IMR-90 (cell line): ENCODE data around the gene PPP1R37. TPM values are rescaled to one million over a fixed set of nuclear protein-coding genes. Genes with fewer than 3 reads are reported as not detected.

ENCODE experiments used
- ATAC-seq: fragments of 200-7000 bp; cut with Tn5 transposase; 2 replicates; pipeline ENCODE4 v1.9.1; 2020; ENCODE audit warnings: low read depth, mild to moderate bottlenecking, moderate library complexity
- BruUV-seq: library from RNA; stranded (reverse); fragments of 400-500 nt; replicated peaks from 2 replicates; lab custom pipeline; 2021; lab: Mats Ljungman, UMichigan
- CTCF ChIA-PET: fragments of 300-600 bp; formaldehyde crosslinking; extraction: SDS; loops from one replicate; lab custom pipeline; 2021; ENCODE audit warnings: antibody characterized with exemption; lab: Yijun Ruan, JAX
- POLR2A ChIA-PET: fragments of 300-600 bp; sonication (Branson Sonifier 250); formaldehyde crosslinking; loops from one replicate; lab custom pipeline; 2022; ENCODE audit warnings: antibody characterized with exemption; ENCODE audit not compliant: unreplicated experiment; lab: Charles Lee
- DNase-seq: peaks from one replicate; pipeline ENCODE4 v3.0.0; 2013
- H2AFZ ChIP-seq: replicated peaks from 2 replicates; pipeline ENCODE3; 2013; ENCODE audit warnings: low read length, mild to moderate bottlenecking; ENCODE audit not compliant: poor library complexity
- H2AK5ac ChIP-seq: 2 replicates; pipeline ENCODE4 v1.6.1; 2013; ENCODE audit warnings: low read depth, low read length, inconsistent platforms
- H2AK9ac ChIP-seq: replicated peaks from 2 replicates; pipeline ENCODE3; 2013; ENCODE audit warnings: mild to moderate bottlenecking, low read depth, low read length, moderate library complexity; ENCODE audit not compliant: poor library complexity
- H2BK120ac ChIP-seq: 2 replicates; pipeline ENCODE4 v1.6.1; 2013; ENCODE audit warnings: low read depth, low read length, inconsistent platforms
- H2BK15ac ChIP-seq: 3 replicates; pipeline ENCODE4 v1.6.1; 2013; ENCODE audit warnings: low read depth, low read length, inconsistent platforms
- H2BK20ac ChIP-seq: 2 replicates; pipeline ENCODE4 v1.6.1; 2013; ENCODE audit warnings: low read depth, mild to moderate bottlenecking, inconsistent platforms, low read length, moderate library complexity
- H2BK5ac ChIP-seq: 2 replicates; pipeline ENCODE4 v1.6.1; 2013; ENCODE audit warnings: mild to moderate bottlenecking, low read depth, low read length, inconsistent platforms; ENCODE audit not compliant: poor library complexity, severe bottlenecking
- H3K14ac ChIP-seq: replicated peaks from 2 replicates; pipeline ENCODE4 v1.6.1; 2013; ENCODE audit warnings: low read depth, low read length, inconsistent platforms
- H3K18ac ChIP-seq: 2 replicates; pipeline ENCODE4 v1.6.1; 2013; ENCODE audit warnings: low read depth, low read length, control low read depth
- H3K23ac ChIP-seq: 2 replicates; pipeline ENCODE4 v1.6.1; 2013; ENCODE audit warnings: low read depth, low read length, inconsistent platforms
- H3K27ac ChIP-seq: 2 replicates; pipeline ENCODE4 v1.5.1; 2013; ENCODE audit warnings: mild to moderate bottlenecking, control low read depth, low read length; ENCODE audit not compliant: insufficient read depth
- H3K27me3 ChIP-seq: 2 replicates; pipeline ENCODE4 v1.6.1; 2013; ENCODE audit warnings: low read length; ENCODE audit not compliant: control insufficient read depth, insufficient read depth
- H3K36me3 ChIP-seq: 2 replicates; pipeline ENCODE4 v1.6.1; 2013; ENCODE audit warnings: low read length, mixed read lengths; ENCODE audit not compliant: control insufficient read depth, insufficient read depth
- H3K4ac ChIP-seq: 2 replicates; pipeline ENCODE4 v1.6.1; 2013; ENCODE audit warnings: low read depth, low read length, inconsistent platforms
- H3K4me1 ChIP-seq: 2 replicates; pipeline ENCODE4 v1.6.1; 2013; ENCODE audit warnings: low read length, mixed read lengths; ENCODE audit not compliant: control insufficient read depth, insufficient read depth
- H3K4me2 ChIP-seq: 2 replicates; pipeline ENCODE4 v1.6.1; 2013; ENCODE audit warnings: low read depth, mild to moderate bottlenecking, control low read depth, low read length, moderate library complexity
- H3K4me3 ChIP-seq: 2 replicates; pipeline ENCODE4 v1.5.1; 2013; ENCODE audit warnings: low read depth, mild to moderate bottlenecking, control low read depth, low read length, moderate library complexity; ENCODE audit not compliant: insufficient read depth
- H3K56ac ChIP-seq: 2 replicates; pipeline ENCODE4 v1.6.1; 2013; ENCODE audit warnings: low read length, inconsistent platforms; ENCODE audit not compliant: insufficient read depth; ENCODE audit errors: extremely low read depth
- H3K79me1 ChIP-seq, 2 experiments: 2 replicates each; pipeline ENCODE4 v1.6.1; 2013; ENCODE audit warnings: low read length in 2 of 2, inconsistent platforms in 1 of 2, low read depth in 1 of 2
- H3K9ac ChIP-seq: 2 replicates; pipeline ENCODE4 v1.6.1; 2013; ENCODE audit warnings: low read depth, low read length, control low read depth
- H3K9me1 ChIP-seq: 2 replicates; pipeline ENCODE4 v1.6.1; 2013; ENCODE audit warnings: low read length, inconsistent platforms; ENCODE audit not compliant: insufficient read depth
- H3K9me3 ChIP-seq: 2 replicates; pipeline ENCODE4 v1.6.1; 2013; ENCODE audit warnings: low read length; ENCODE audit not compliant: control insufficient read depth, insufficient read depth
- H4K20me1 ChIP-seq: 2 replicates; pipeline ENCODE4 v1.6.1; 2013; ENCODE audit warnings: low read length, inconsistent platforms; ENCODE audit not compliant: insufficient read depth
- H4K5ac ChIP-seq: 2 replicates; pipeline ENCODE4 v1.6.1; 2013; ENCODE audit warnings: mild to moderate bottlenecking, low read depth, low read length, control low read depth
- H4K8ac ChIP-seq, 2 experiments: 2 replicates each; pipeline ENCODE4 v1.6.1; 2013; ENCODE audit warnings: low read depth in 2 of 2, low read length in 2 of 2, control low read depth in 1 of 2, inconsistent platforms in 1 of 2
- H4K91ac ChIP-seq: 2 replicates; pipeline ENCODE4 v1.6.1; 2013; ENCODE audit warnings: low read depth, low read length, inconsistent platforms; ENCODE audit not compliant: insufficient read depth
- BHLHE40 ChIP-seq: fragments of 150-350 bp; IDR thresholded peaks from 2 replicates; pipeline ENCODE4 v1.6.1; 2016; ENCODE audit warnings: mild to moderate bottlenecking, low read depth, low read length
- CEBPB ChIP-seq: IDR thresholded peaks from 2 replicates; pipeline ENCODE4 v1.6.1; 2012; ENCODE audit warnings: low read depth, low read length, improper control_type of control experiment
- CHD1 ChIP-seq: IDR thresholded peaks from 2 replicates; pipeline ENCODE4 v1.6.1; 2012; ENCODE audit warnings: low read depth, low read length, improper control_type of control experiment
- CTCF ChIP-seq: conservative IDR thresholded peaks from 2 replicates; pipeline ENCODE4 v1.5.1; 2012; ENCODE audit warnings: mild to moderate bottlenecking, low read depth, low read length, improper control_type of control experiment
- ELK1 ChIP-seq: fragments of 150-350 bp; IDR thresholded peaks from 2 replicates; pipeline ENCODE4 v1.6.1; 2016; ENCODE audit warnings: low read depth, mild to moderate bottlenecking, low read length, moderate library complexity, borderline replicate concordance
- FOS ChIP-seq: fragments of 150-350 bp; IDR thresholded peaks from 2 replicates; pipeline ENCODE4 v1.6.1; 2016; ENCODE audit warnings: low read depth, low read length
- MAZ ChIP-seq: IDR thresholded peaks from 2 replicates; pipeline ENCODE4 v1.6.1; 2012; ENCODE audit warnings: low read depth, mild to moderate bottlenecking, low read length, improper control_type of control experiment, moderate library complexity, borderline replicate concordance
- MXI1 ChIP-seq: IDR thresholded peaks from 2 replicates; pipeline ENCODE4 v1.6.1; 2012; ENCODE audit warnings: low read depth, mild to moderate bottlenecking, low read length, moderate library complexity, borderline replicate concordance
- NFE2L2 ChIP-seq: fragments of 150-350 bp; IDR thresholded peaks from 2 replicates; pipeline ENCODE4 v1.6.1; 2016; ENCODE audit warnings: low read depth, mild to moderate bottlenecking, low read length
- POLR2A ChIP-seq: IDR thresholded peaks from 2 replicates; pipeline ENCODE4 v1.6.1; 2012; ENCODE audit warnings: mild to moderate bottlenecking, low read depth, low read length
- RAD21 ChIP-seq: IDR thresholded peaks from 2 replicates; pipeline ENCODE4 v1.6.1; 2012; ENCODE audit warnings: low read length, improper control_type of control experiment
- RCOR1 ChIP-seq: IDR thresholded peaks from 2 replicates; pipeline ENCODE4 v1.6.1; 2012; ENCODE audit warnings: mild to moderate bottlenecking, low read length, improper control_type of control experiment; ENCODE audit not compliant: insufficient replicate concordance
- RFX5 ChIP-seq: IDR thresholded peaks from 2 replicates; pipeline ENCODE4 v1.8.0; 2012; ENCODE audit warnings: low read depth, mild to moderate bottlenecking, low read length, moderate library complexity
- SMC3 ChIP-seq: fragments of 150-350 bp; IDR thresholded peaks from 2 replicates; pipeline ENCODE4 v1.6.1; 2016; ENCODE audit warnings: low read depth, mild to moderate bottlenecking, antibody characterized with exemption, low read length, moderate library complexity
- USF2 ChIP-seq: fragments of 150-350 bp; IDR thresholded peaks from 2 replicates; pipeline ENCODE4 v1.6.1; 2017; ENCODE audit warnings: mild to moderate bottlenecking, antibody characterized with exemption, low read length, low read depth
- WGBS, 2 experiments: methylation state at CpG; one replicate each; pipeline versions ENCODE4 v1.1.5 to v1.1.7; 2013; ENCODE audit warnings: missing lambda C conversion rate in 2 of 2; ENCODE audit not compliant: insufficient read length in 1 of 2; ENCODE audit errors: extremely low coverage in 2 of 2; 5-methylcytosine and 5-hydroxymethylcytosine counted together
- dilution Hi-C: fragments of 300-500 bp; cut with HindIII; formaldehyde crosslinking; loops from one replicate; pipeline ENCODE4 v1.14.3; 2018; ENCODE audit warnings: low sequenced_read_pairs; ENCODE audit not compliant: unreplicated experiment
- in situ Hi-C: fragments of 300-500 bp; cut with MboI; formaldehyde crosslinking; loops from 3 replicates; pipeline ENCODE4 v1.14.3; 2019; ENCODE audit warnings: low sequenced_read_pairs, inconsistent platforms, mixed read lengths
- intact Hi-C: fragments of 100-400 bp; cut with micrococcal nuclease; formaldehyde crosslinking; loops from 2 replicates; pipeline ENCODE4 v1.10.0; 2022
- polyA plus RNA-seq, 3 experiments: library from polyadenylated mRNA; depleted of rRNA; stranded (reverse); fragments of >200 nt; gene quantifications; 2 replicates each; pipeline ENCODE4 v1.2.3, GENCODE V29; 2012; ENCODE audit warnings: low replicate concordance in 1 of 3
- total RNA-seq: library from RNA; depleted of rRNA; stranded (reverse); fragments of >200 nt; gene quantifications from 2 replicates; pipeline ENCODE4 v1.2.3, GENCODE V29; 2012

PPP1R37 gene
- total and polyA plus RNA-seq, 2 of the 4 experiments (the other 2 are of a cell fraction) = 13.1 to 18.5 TPM

- H4K5ac ChIP-seq = no peak overlapping the region
- no peak overlapping the region for H2BK120ac ChIP-seq
- no peak overlapping the region for H3K18ac ChIP-seq
- no peak overlapping the region for H2BK5ac ChIP-seq
- dilution Hi-C loops (no loop called here), intact Hi-C loops (no loop called here), in situ Hi-C loops (no loop called here)
- no peak overlapping the region for H2AK9ac ChIP-seq
- peaks cover 14% of the 10 kb centered on the region for H3K36me3 ChIP-seq
- H3K4ac ChIP-seq = no peak overlapping the region
- H3K56ac ChIP-seq = no peak overlapping the region
- no peaks in the 10 kb centered on the region for H3K27me3 ChIP-seq
- no peak overlapping the region for H2BK15ac ChIP-seq
- no peak overlapping the region for H3K23ac ChIP-seq
- H4K8ac ChIP-seq = no peak overlapping the region
- POLR2A ChIA-PET = no interaction called here
- no TSS peak for BruUV-seq
- no peaks in the 10 kb centered on the region for H3K9me1 ChIP-seq
- H3K14ac ChIP-seq = no peak overlapping the region
- H3K4me3 ChIP-seq = no peak overlapping the region
- WGBS, 2 experiments = 84% methylated on average over 6 of the region's 11 CpGs; no CpG with 5 or more reads in 1 of the 2 experiments
- no peak for ATAC-seq
- TF ChIP-seq ELK1 (no peak), BHLHE40 (no peak), NFE2L2 (no peak), RCOR1 (no peak), RFX5 (no peak), MXI1 (no peak), SMC3 (no peak), USF2 (no peak), MAZ (no peak), POLR2A (no peak), RAD21 (no peak), CEBPB (no peak), CTCF (no peak), FOS (no peak), CHD1 (no peak)
- no peak overlapping the region for H3K9ac ChIP-seq
- peaks cover 7% of the 10 kb centered on the region for H4K20me1 ChIP-seq
- H2AFZ ChIP-seq = no peak overlapping the region
- no peak overlapping the region for H4K91ac ChIP-seq
- H3K4me1 ChIP-seq = peaks cover 4% of the 10 kb centered on the region; the same call in 1 of the 2 replicates
- H3K9me3 ChIP-seq = no peaks in the 10 kb centered on the region
- H3K79me1 ChIP-seq = peaks cover 13 to 45% of the 10 kb centered on the region in 2 experiments
- CTCF ChIA-PET = no interaction called here
- H3K27ac ChIP-seq = no peak overlapping the region
- no peak overlapping the region for H2AK5ac ChIP-seq
- H3K4me2 ChIP-seq = no peak overlapping the region
- no peak for DNase-seq
- H2BK20ac ChIP-seq = no peak overlapping the region
Observed at GRCh38 chr19:45087531-45087930, 5.4 kb upstream of the PPP1R37 start.
